Right cardiac atrium (tissue), 5 donors: ENCODE results near the gene LCN2. TPM values are rescaled to one million over a fixed set of nuclear protein-coding genes. Genes with fewer than 3 reads are reported as not detected.

Experiments used
- ATAC-seq, 2 donors: fragments of 200-7000 bp; cut with Tn5 transposase; one replicate each; pipeline versions ENCODE4 v1.8.0 to v1.9.1; 2020; ENCODE audit warnings: moderate library complexity in 2 of 2, mild to moderate bottlenecking in 1 of 2
- DNase-seq, 3 donors: peaks; one replicate each; pipeline ENCODE4 v3.0.0-alpha.2; 2020
- H3K27ac ChIP-seq: one replicate; pipeline ENCODE4 v1.5.1; 2013; ENCODE audit warnings: mild to moderate bottlenecking, low read length, control low read depth, moderate library complexity
- H3K27me3 ChIP-seq: one replicate; pipeline ENCODE4 v1.6.1; 2013; ENCODE audit not compliant: control insufficient read depth, insufficient read depth
- H3K4me1 ChIP-seq: one replicate; pipeline ENCODE4 v1.6.1; 2013; ENCODE audit warnings: low read length; ENCODE audit not compliant: control insufficient read depth, insufficient read depth
- H3K4me3 ChIP-seq: one replicate; pipeline ENCODE4 v1.5.1; 2013; ENCODE audit warnings: low read length, control low read depth
- H3K9me3 ChIP-seq: one replicate; pipeline ENCODE4 v1.6.1; 2013; ENCODE audit warnings: low read length; ENCODE audit not compliant: control insufficient read depth
- WGBS: extraction: QIAGEN DNeasy Blood & Tissue Kit; methylation state at CpG from one replicate; pipeline ENCODE4 v1.1.7; 2013; 5-methylcytosine and 5-hydroxymethylcytosine counted together
- intact Hi-C, 4 donors: fragments of 100-400 bp; cut with DNase I; formaldehyde crosslinking; loops; one replicate each; pipeline versions ENCODE4 v1.11.0 to v1.14.0; 2022 to 2023
- polyA plus RNA-seq: library from polyadenylated mRNA; stranded (reverse); fragments of 200-250 nt; gene quantifications from one replicate; pipeline ENCODE4 v1.2.3, GENCODE V29; 2013
- total RNA-seq, 4 donors: library from RNA; stranded (reverse); fragmentation: NEBNext Ultra II Directional; extraction: Animal tissue kit (Norgen Biotek cat#: 25700); gene quantifications; one replicate each; pipeline ENCODE4 v1.2.1, GENCODE V29; 2021
- donor health status: healthy with polysubstance abuse.
- donor health status: DM: no; HTN: yes; CAD: no.
- donor health status: DM: no; HTN: no; CAD: no.
- donor health status: DM: no; HTN: yes; CAD: no; lungs with severe emphysema.
- donor health status: DM: yes; HTN: yes; CAD: no.

LCN2 gene
- total and polyA plus RNA-seq, 5 donors, result 0.16 TPM; not detected in 4

GRCh38 chr9:128152133-128153059 lies 3.1 kb downstream of the LCN2 start:
- WGBS, result 92% methylated on average over 13 of the region's 13 CpGs
- Histone ChIP-seq H3K4me3 (no peak overlapping the region), H3K27me3 (no peaks in the 10 kb centered on the region), H3K27ac (no peak overlapping the region), H3K9me3 (no peaks in the 10 kb centered on the region), H3K4me1 (no peaks in the 10 kb centered on the region)
- intact Hi-C loops, result no loop called here
- DNase-seq, result peak in 1 of 3 donors; percentile 12
- ATAC-seq, result no peak

- DNase-seq (no peak), ATAC-seq (no peak)
- Histone ChIP-seq H3K4me3 (no peak overlapping the region), H3K27me3 (no peaks in the 10 kb centered on the region), H3K27ac (no peak overlapping the region), H3K4me1 (no peaks in the 10 kb centered on the region), H3K9me3 (no peaks in the 10 kb centered on the region)
- intact Hi-C loops, result no loop called here
- WGBS, result 85% methylated on average over 26 of the region's 26 CpGs
Measured at GRCh38 chr9:128153060-128153946, 4.0 kb downstream of the LCN2 start.

- Histone ChIP-seq H3K4me3 (no peak overlapping the region), H3K4me1 (no peaks in the 10 kb centered on the region), H3K27ac (no peak overlapping the region), H3K9me3 (no peaks in the 10 kb centered on the region), H3K27me3 (no peaks in the 10 kb centered on the region)
- DNase-seq (peak in 1 of 3 donors; percentile 4), ATAC-seq (no peak)
- intact Hi-C loops, result no loop called here
- 81% methylated on average over 13 of the region's 13 CpGs for WGBS
Measured at GRCh38 chr9:128153947-128154695, 4.9 kb downstream of the LCN2 start.

- no peak overlapping the region for H3K4me3 ChIP-seq
- no peak for ATAC-seq
- no peaks in the 10 kb centered on the region for H3K9me3 ChIP-seq
- peak in 1 of 3 donors; percentile 9 for DNase-seq
- no peaks in the 10 kb centered on the region for H3K27me3 ChIP-seq
- no peaks in the 10 kb centered on the region for H3K4me1 ChIP-seq
- H3K27ac ChIP-seq, result no peak overlapping the region
- intact Hi-C loops, result no loop called here
- WGBS, result 87% methylated on average over 7 of the region's 7 CpGs
Measured at GRCh38 chr9:128155736-128156500, 6.7 kb downstream of the LCN2 start.

- no peak for DNase-seq
- 42% methylated on average over 11 of the region's 11 CpGs for WGBS
- Histone ChIP-seq H3K9me3 (no peaks in the 10 kb centered on the region), H3K4me3 (peak overlapping the region; percentile 23), H3K27ac (peak overlapping the region; percentile 1), H3K4me1 (peaks cover 6% of the 10 kb centered on the region), H3K27me3 (no peaks in the 10 kb centered on the region)
- intact Hi-C loops, result no loop called here
- no peak for ATAC-seq
Measured at GRCh38 chr9:128159522-128159783, 10.2 kb downstream of the LCN2 start.

GRCh38 chr9:128159784-128160602 lies 10.7 kb downstream of the LCN2 start, which contains the start of gene BBLN:
Gene BBLN (plus strand): TSS chr9:128160265. CDS start chr9:128160408, 143 bp downstream.
- ATAC-seq (peak; percentile 94 to 97), DNase-seq (peak; percentile 96 to 98 (median 98))
- intact Hi-C loops, result no loop called here
- under 1% methylated on average over 77 of the region's 77 CpGs for WGBS
- Histone ChIP-seq H3K27me3 (no peaks in the 10 kb centered on the region), H3K4me1 (peaks cover 9% of the 10 kb centered on the region), H3K4me3 (peak within 1 kb of the TSS; percentile 57), H3K27ac (peak within 1 kb of the TSS; percentile 1), H3K9me3 (no peaks in the 10 kb centered on the region)

- H3K4me3 ChIP-seq, result peak overlapping the region; percentile 57
- peak in 2 of 3 donors; percentile 40 to 72 for DNase-seq
- no peaks in the 10 kb centered on the region for H3K9me3 ChIP-seq
- intact Hi-C loops, result no loop called here
- H3K27me3 ChIP-seq, result no peaks in the 10 kb centered on the region
- ATAC-seq, result peak; percentile 6 to 7
- H3K27ac ChIP-seq, result no peak overlapping the region
- 1% methylated on average over 23 of the region's 23 CpGs for WGBS
- peaks cover 9% of the 10 kb centered on the region for H3K4me1 ChIP-seq
Measured at GRCh38 chr9:128160603-128160987, 11.3 kb downstream of the LCN2 start.

- peaks cover 9% of the 10 kb centered on the region for H3K4me1 ChIP-seq
- H3K4me3 ChIP-seq, result no peak overlapping the region
- peak in 1 of 2 donors; percentile 0 for ATAC-seq
- intact Hi-C loops, result no loop called here
- no peaks in the 10 kb centered on the region for H3K27me3 ChIP-seq
- no peak overlapping the region for H3K27ac ChIP-seq
- DNase-seq, result peak in 2 of 3 donors; percentile 4 to 32
- WGBS, result 92% methylated on average over 13 of the region's 13 CpGs
- no peaks in the 10 kb centered on the region for H3K9me3 ChIP-seq
Measured at GRCh38 chr9:128161215-128161902, 12.1 kb downstream of the LCN2 start.

GRCh38 chr9:128162215-128163026 lies 13.2 kb downstream of the LCN2 start:
- Histone ChIP-seq H3K4me3 (no peak overlapping the region), H3K4me1 (peaks cover 9% of the 10 kb centered on the region), H3K27me3 (no peaks in the 10 kb centered on the region), H3K27ac (peak overlapping the region; percentile 28), H3K9me3 (no peaks in the 10 kb centered on the region)
- WGBS, result 70% methylated on average over 10 of the region's 10 CpGs
- ATAC-seq (peak; percentile 14 to 18), DNase-seq (peak; percentile 73 to 80 (median 79))
- intact Hi-C loops, result no loop called here
